GM10266 (cell line): ENCODE data around the gene SERPINA9.

ENCODE experiments used
- DNase-seq: peaks from one replicate; pipeline ENCODE4 v3.0.0; 2012; ENCODE audit errors: extremely low spot score
- CTCF ChIP-seq: IDR thresholded peaks from 2 replicates; pipeline ENCODE4 v1.5.1; 2012; ENCODE audit warnings: mild to moderate bottlenecking, low read depth; ENCODE audit not compliant: control insufficient read depth, insufficient read depth; ENCODE audit errors: missing control alignments

SERPINA9 gene

DNA sequence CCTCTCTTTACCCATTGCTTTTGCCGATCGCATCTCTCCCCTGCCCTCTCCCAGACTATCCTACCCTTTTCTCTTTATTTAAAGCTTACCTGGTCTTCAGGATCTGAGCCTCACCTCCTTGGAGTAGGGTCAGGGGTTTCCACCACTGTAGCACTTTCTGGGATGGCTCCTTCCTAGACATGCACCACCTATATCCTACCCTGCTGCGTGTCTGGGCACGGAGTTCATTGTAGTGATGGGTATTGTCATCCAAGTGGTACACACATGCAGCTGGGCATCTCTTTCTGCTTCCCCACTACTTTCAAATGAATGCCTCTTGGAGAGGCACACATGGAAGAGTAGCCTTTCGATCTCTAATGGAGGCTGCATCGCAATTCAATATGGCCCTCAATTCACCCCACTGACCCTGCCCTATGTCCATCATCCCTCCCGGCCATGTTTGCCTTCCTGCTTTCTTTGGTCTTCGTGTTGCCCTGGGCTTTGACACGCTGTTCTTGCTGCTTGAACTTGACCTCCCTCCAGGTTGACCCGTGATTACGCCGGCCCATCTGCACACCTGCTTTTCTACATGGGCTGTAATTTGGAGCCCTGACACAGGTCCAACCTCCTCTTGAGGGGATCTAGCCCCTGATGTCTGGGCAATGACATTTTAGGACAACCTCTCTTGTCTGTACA lies 34.3 kb downstream of the SERPINA9 start:
- TF ChIP-seq CTCF = no peak
- DNase-seq = no peak

DNA sequence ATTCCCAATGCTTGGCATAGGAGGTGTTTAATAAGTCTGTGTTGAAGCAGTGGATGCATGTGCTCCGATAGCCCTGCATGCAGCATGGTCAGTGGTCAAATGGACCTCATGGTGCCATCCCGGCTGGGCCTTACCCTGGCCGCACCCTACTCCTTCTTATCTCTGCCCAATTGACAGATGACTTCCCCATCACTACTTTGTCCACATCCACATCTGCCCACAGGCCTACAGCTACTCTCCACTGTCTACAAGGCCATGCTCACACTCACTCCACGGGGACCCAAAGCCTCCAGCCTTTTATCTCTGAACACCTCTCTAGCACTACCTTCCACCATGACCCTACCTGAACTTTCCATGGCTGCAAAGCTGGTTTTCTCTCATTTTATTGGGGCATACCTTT lies 34.9 kb downstream of the SERPINA9 start:
- DNase-seq = no peak
- TF ChIP-seq CTCF = no peak

- DNase-seq = no peak
- no peak for TF ChIP-seq CTCF
Measured at GRCh38 chr14:94439453-94440057, 36.4 kb downstream of the SERPINA9 start.

DNA sequence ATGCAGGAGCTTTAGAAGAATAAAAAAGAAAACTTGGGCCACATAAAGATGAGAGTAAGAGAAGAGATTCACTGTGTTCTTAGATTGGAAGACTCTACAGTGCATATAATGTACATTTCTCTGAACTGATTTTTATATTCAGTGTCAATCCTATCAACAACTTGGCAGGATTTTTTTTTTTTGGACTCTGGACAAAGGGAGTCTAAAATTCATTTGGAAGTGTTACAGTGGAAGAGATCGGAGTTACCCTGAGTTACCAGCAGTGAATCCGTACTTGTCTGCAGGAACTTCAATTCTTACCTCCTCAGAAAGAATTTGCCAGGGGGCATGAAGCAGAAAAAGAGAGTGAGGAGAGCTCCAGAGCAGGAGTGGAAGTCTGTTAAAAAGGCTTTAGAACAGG lies 47.4 kb downstream of the SERPINA9 start:
- DNase-seq = no peak

GRCh38 chr14:94427016-94427613 lies 48.9 kb downstream of the SERPINA9 start:
- no peak for DNase-seq
- no peak for TF ChIP-seq CTCF

More for the DNA sequence above, 47.4 kb downstream of the SERPINA9 start:
- TF ChIP-seq CTCF = no peak

DNA sequence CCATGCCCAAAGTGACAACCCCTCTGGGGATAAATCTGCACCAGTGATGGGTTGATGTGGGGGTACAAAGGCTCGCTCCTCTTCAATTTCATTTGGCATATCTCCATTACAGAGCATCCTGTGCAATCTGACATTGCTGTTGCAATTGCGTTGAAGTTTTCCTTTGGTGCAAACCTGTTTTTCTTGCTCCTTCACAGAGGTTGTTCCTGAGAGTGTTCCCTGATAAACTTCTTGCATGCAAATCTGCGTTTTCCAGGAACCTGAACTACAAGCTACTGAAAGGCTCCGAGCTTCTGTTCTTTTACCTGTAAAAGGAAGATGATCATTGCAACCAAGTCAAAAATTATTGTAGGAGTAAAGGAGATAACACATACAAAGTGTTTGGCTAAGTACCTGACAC lies 49.5 kb downstream of the SERPINA9 start:
- TF ChIP-seq CTCF = no peak
- DNase-seq = no peak

- no peak for DNase-seq
- no peak for TF ChIP-seq CTCF
Measured at GRCh38 chr14:94424371-94424770, 51.6 kb downstream of the SERPINA9 start.
